ENCODE measurements around the gene MED27. TPM values are rescaled to one million over a fixed set of nuclear protein-coding genes. Genes with fewer than 3 reads are reported as not detected.
A peak's percentile ranks its signal among the peaks of the same experiment; 100 is the strongest.
"Not testable (repeated sequence)": the region's sequence is repeated elsewhere in the genome, so short reads cannot be mapped to it uniquely, and the experiment has no call there.

MED27 gene
- total RNA-seq, 2 experiments from 2014 or later: 25.7 to 28.2 TPM

GRCh38 chr9:132014218-132014805 is 65.4 kb downstream of the MED27 start:
- peaks cover 25% of the 10 kb centered on the region for H3K36me3 Mint-ChIP-seq
- H3K4me1 Mint-ChIP-seq: no peaks in the 10 kb centered on the region
- H3K27me3 Mint-ChIP-seq: no peaks in the 10 kb centered on the region
- H3K27ac Mint-ChIP-seq: no peak overlapping the region
- ATAC-seq (no peak), DNase-seq (no peak)
- H3K9me3 Mint-ChIP-seq (ENCODE audit: low read depth): no peaks in the 10 kb centered on the region
- H3K4me3 Mint-ChIP-seq: no peak overlapping the region
- CTCF ChIA-PET: no interaction called here

DNA sequence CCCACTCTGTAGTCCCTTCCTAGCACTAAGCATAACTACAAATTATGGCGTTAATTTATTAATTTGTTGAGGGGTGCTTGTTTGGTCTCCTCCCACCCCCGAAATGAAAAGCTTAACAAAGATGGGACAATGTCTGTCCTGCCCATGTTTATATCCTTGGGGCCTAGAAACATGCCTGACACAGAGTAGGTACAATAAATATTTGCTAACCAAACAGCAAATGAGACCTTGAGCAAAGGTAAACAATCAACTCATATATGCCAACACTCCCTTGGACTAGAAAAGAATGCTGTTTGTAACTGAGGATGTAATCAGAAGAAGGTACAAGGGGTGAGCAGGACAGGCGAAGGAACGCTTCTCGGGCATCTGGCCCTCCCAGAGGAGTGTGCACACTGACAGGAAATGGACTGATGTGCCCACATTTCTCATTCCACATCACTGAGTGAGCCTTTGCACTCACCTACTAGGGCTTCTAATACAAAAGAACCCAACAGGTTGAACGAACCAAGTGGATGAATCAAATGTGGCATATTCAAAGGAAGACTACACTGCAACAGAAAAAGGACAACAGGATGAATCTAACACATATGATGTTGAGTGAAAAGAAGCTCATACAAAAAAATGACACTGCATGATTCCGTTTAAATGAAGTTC is 66.8 kb downstream of the MED27 start:
- no peak for ATAC-seq
- DNase-seq: no peak
- peaks cover 10% of the 10 kb centered on the region for H3K4me1 Mint-ChIP-seq
- peaks cover 34% of the 10 kb centered on the region for H3K36me3 Mint-ChIP-seq
- H3K4me3 Mint-ChIP-seq: no peak overlapping the region
- no peaks in the 10 kb centered on the region for H3K9me3 Mint-ChIP-seq (ENCODE audit: low read depth)
- CTCF ChIA-PET: interaction anchor here (1.5 kb wide), 1 partner anchor 157 kb away, joined by 3 read pairs; no protein-coding TSS in a partner anchor
- no peaks in the 10 kb centered on the region for H3K27me3 Mint-ChIP-seq
- no peak overlapping the region for H3K27ac Mint-ChIP-seq

DNA sequence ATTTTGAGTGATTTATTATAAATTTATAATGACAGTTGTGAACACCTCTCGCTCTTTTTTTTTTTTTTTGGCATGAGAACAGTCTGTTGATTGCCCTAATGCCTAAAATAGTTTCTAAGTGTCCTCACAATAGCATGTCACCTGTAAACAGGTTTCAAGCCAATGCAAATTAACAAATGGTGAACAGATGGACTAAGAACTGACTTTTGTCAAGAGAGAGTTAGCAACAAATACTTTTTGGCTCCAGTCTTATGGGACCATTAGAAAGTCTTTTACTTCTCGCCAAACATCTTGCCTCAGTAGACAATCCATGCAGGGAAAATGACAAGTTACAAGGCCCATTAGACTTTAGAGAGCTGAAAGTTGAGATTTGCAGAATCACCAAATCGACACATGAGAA is 67.8 kb downstream of the MED27 start:
- Mint-ChIP-seq H3K27ac (no peak overlapping the region), H3K36me3 (peaks cover 38% of the 10 kb centered on the region), H3K4me3 (no peak overlapping the region), H3K4me1 (peaks cover 18% of the 10 kb centered on the region), H3K27me3 (no peaks in the 10 kb centered on the region), H3K9me3 (ENCODE audit: low read depth) (no peaks in the 10 kb centered on the region)
- no peak for DNase-seq
- CTCF ChIA-PET: interaction anchor here (1.5 kb wide), 1 partner anchor 158 kb away, joined by 3 read pairs; no protein-coding TSS in a partner anchor
- no peak for ATAC-seq

DNA sequence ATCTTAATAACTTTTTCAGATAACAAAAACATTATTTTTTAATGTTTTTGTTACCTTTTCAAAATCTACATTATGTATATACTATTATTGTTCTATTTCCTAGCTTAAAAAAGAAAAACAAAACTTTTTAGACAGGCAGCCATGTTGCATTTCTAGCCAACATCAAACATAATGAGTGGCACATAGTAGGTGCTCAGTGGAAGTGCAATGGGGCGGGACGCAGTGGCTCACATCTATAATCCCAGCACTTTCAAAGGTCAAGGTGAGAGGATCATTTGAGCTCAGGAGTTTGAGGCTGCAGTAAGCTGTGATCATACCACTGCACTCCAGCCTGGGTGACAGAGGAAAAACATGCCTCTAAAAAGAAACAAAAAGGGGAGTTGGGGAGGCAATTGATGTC is 68.4 kb downstream of the MED27 start:
- H3K27me3 Mint-ChIP-seq: no peaks in the 10 kb centered on the region
- no peaks in the 10 kb centered on the region for H3K9me3 Mint-ChIP-seq (ENCODE audit: low read depth)
- no peak for ATAC-seq
- H3K4me1 Mint-ChIP-seq: peaks cover 24% of the 10 kb centered on the region
- H3K36me3 Mint-ChIP-seq: peaks cover 38% of the 10 kb centered on the region
- DNase-seq: no peak
- H3K4me3 Mint-ChIP-seq: no peak overlapping the region
- CTCF ChIA-PET: interaction anchor here (1.5 kb wide), 1 partner anchor 159 kb away, joined by 3 read pairs; no protein-coding TSS in a partner anchor
- no peak overlapping the region for H3K27ac Mint-ChIP-seq

DNA sequence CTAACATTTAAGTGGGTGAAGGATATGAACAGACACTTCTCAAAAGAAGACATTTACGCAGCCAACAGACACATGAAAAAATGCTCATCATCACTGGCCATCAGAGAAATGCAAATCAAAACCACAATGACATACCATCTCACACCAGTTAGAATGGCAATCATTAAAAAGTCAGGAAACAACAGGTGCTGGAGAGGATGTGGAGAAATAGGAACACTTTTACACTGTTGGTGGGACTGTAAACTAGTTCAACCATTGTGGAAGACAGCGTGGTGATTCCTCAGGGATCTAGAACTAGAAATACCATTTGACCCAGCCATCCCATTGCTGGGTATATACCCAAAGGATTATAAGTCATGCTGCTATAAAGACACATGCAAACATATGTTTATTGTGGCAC is 69.5 kb downstream of the MED27 start:
- DNase-seq; ATAC-seq; H3K27me3 Mint-ChIP-seq; H3K27ac Mint-ChIP-seq; CTCF ChIA-PET; H3K9me3 Mint-ChIP-seq (ENCODE audit: low read depth); H3K4me3 Mint-ChIP-seq: not testable (repeated sequence)
- Mint-ChIP-seq H3K36me3 (peaks cover 38% of the 10 kb centered on the region), H3K4me1 (peaks cover 31% of the 10 kb centered on the region)

- peaks cover 39% of the 10 kb centered on the region for H3K4me1 Mint-ChIP-seq
- H3K9me3 Mint-ChIP-seq (ENCODE audit: low read depth): no peaks in the 10 kb centered on the region
- no peaks in the 10 kb centered on the region for H3K27me3 Mint-ChIP-seq
- DNase-seq: no peak
- CTCF ChIA-PET: interaction anchor here (0.9 to 1.3 kb wide), 2 partner anchors 12 to 109 kb away, joined by 3 read pairs; no protein-coding TSS in a partner anchor
- no peak overlapping the region for H3K27ac Mint-ChIP-seq
- ATAC-seq: no peak
- H3K36me3 Mint-ChIP-seq: peaks cover 38% of the 10 kb centered on the region
- no peak overlapping the region for H3K4me3 Mint-ChIP-seq
Measured at GRCh38 chr9:132008855-132009812, 70.5 kb downstream of the MED27 start.

DNA sequence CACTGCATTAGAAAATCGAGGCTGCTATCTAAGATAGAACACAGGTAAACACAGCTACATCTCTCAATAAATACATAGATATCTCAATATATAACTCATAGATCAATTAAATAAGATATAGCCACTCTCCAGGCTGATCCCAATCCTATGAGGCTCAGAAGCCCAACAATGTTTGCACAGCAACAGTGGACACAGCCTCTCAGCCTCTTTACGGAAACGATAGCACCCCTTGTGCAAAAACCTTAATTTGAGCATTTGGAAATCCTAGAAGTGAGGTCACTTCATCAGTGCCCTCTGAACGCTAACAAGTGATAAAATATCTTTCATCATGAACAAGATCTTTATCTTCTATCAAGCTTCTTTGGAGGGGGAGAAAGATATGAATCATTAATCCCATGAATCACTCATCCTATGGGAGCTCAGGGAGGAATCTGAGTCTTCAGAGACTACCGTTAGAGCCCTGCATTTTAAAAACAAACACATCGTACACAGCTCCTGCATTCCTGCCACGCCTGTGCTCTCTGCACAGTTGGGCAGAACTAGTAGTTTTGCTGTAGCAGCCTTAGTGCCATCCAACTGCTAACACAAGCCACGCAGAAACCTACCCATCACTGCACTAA is 71.4 kb downstream of the MED27 start:
- DNase-seq: no peak
- ATAC-seq: no peak
- Mint-ChIP-seq H3K4me3 (no peak overlapping the region), H3K27ac (peak overlapping the region; percentile 27), H3K27me3 (no peaks in the 10 kb centered on the region), H3K36me3 (peaks cover 35% of the 10 kb centered on the region), H3K4me1 (peaks cover 46% of the 10 kb centered on the region), H3K9me3 (ENCODE audit: low read depth) (no peaks in the 10 kb centered on the region)
- CTCF ChIA-PET: interaction anchor here (0.9 to 1.3 kb wide), 3 partner anchors 13 to 253 kb away, joined by 3 to 4 read pairs (median 3); no protein-coding TSS in a partner anchor

DNA sequence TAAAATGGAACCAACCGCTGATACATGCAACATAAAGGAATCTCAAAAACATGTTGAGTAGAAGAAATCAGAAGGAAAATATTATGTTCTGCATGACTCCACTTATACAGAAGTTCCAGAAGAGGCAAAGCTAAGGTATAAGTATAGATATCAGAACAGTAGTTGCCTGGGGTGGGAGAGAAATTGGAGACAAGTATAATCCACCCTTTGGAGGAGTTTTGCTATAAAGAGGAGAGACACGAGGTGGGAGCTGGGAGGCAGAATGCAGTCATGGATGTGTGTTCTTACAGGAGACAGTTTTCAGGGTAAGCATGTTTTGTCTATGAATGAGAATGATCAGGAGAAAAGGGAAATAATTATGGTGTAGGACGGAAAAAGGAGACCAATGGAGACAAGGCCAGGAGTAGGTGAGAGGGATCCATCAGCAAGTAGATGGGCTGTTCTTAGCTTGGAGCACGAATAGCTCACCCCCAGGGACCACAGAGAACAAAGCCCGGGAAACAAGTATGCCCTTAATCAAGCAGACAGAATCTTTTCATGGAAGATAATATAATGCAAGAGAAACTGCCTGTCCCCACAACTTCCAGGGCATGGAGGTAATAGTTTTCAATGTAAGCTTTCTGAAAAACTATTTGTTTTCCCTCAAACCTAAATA is 72.2 kb downstream of the MED27 start:
- ATAC-seq (peak; percentile 14), DNase-seq (no peak)
- H3K36me3 Mint-ChIP-seq: peaks cover 27% of the 10 kb centered on the region
- H3K27me3 Mint-ChIP-seq: no peaks in the 10 kb centered on the region
- H3K27ac Mint-ChIP-seq: peak overlapping the region; percentile 83
- CTCF ChIA-PET: interaction anchor here (0.9 to 1.3 kb wide), 5 partner anchors 11 to 252 kb away, joined by 3 to 4 read pairs (median 3); no protein-coding TSS in a partner anchor
- H3K9me3 Mint-ChIP-seq (ENCODE audit: low read depth): no peaks in the 10 kb centered on the region
- peaks cover 54% of the 10 kb centered on the region for H3K4me1 Mint-ChIP-seq
- H3K4me3 Mint-ChIP-seq: peak overlapping the region; percentile 59

GRCh38 chr9:132006677-132007370 is 72.8 kb downstream of the MED27 start:
- DNase-seq (peak; percentile 78), ATAC-seq (peak; percentile 92)
- peaks cover 61% of the 10 kb centered on the region for H3K4me1 Mint-ChIP-seq
- CTCF ChIA-PET: interaction anchor here (1.2 to 1.3 kb wide), 3 partner anchors 10 to 253 kb away, joined by 3 to 4 read pairs (median 3); no protein-coding TSS in a partner anchor
- peak overlapping the region; percentile 83 for H3K27ac Mint-ChIP-seq
- H3K4me3 Mint-ChIP-seq: peak overlapping the region; percentile 59
- H3K36me3 Mint-ChIP-seq: peaks cover 25% of the 10 kb centered on the region
- H3K9me3 Mint-ChIP-seq (ENCODE audit: low read depth): no peaks in the 10 kb centered on the region
- H3K27me3 Mint-ChIP-seq: peaks cover 3% of the 10 kb centered on the region

DNA sequence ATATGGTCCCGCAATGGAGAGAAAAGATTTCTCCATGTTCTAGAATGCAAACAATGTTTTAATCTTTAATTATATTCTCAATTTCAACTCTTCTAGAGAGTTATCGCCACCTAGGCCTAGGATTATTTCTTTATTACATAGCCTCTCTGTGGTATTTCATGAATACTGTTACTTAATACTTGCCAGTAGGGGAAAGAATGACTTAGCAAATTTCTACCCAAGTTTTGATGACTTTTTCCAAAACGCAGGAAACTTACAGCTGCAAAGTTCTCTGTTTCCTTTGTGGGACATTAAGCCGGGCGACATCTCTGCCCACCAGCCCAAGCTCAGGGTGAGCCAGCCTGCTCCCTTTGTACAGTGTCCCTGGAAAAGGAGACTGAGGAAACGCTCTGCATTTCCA is 73.8 kb downstream of the MED27 start:
- Mint-ChIP-seq H3K27ac (peak overlapping the region; percentile 83), H3K36me3 (peaks cover 33% of the 10 kb centered on the region), H3K4me3 (no peak overlapping the region), H3K27me3 (peaks cover 3% of the 10 kb centered on the region), H3K9me3 (ENCODE audit: low read depth) (no peaks in the 10 kb centered on the region), H3K4me1 (peaks cover 65% of the 10 kb centered on the region)
- DNase-seq (no peak), ATAC-seq (no peak)
- CTCF ChIA-PET: no interaction called here

GRCh38 chr9:132004323-132004722 is 75.3 kb downstream of the MED27 start:
- DNase-seq (no peak), ATAC-seq (no peak)
- no peaks in the 10 kb centered on the region for H3K9me3 Mint-ChIP-seq (ENCODE audit: low read depth)
- H3K27ac Mint-ChIP-seq: no peak overlapping the region
- H3K36me3 Mint-ChIP-seq: peaks cover 36% of the 10 kb centered on the region
- peaks cover 3% of the 10 kb centered on the region for H3K27me3 Mint-ChIP-seq
- CTCF ChIA-PET: no interaction called here
- no peak overlapping the region for H3K4me3 Mint-ChIP-seq
- H3K4me1 Mint-ChIP-seq: peaks cover 79% of the 10 kb centered on the region

DNA sequence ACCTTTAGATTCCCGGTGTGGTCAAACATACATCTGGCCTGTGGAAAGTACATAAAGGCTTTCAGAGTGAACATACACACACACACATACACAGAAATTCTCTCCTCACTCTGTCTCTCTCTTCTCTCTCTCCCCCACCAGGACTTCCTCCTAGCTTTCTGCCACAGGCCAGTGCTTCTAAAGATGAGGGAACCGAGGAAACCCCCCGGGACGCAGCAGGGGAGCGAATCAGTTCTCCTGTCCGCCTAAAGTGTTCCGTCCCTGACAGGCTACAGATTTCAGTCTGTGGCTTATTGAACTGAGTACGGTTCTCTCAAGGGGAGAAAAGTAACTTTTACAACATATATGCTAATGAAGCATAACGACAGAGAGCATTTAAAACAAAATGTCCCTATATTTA is 75.8 kb downstream of the MED27 start:
- Mint-ChIP-seq H3K27me3 (peaks cover 3% of the 10 kb centered on the region), H3K36me3 (peaks cover 33% of the 10 kb centered on the region), H3K27ac (no peak overlapping the region), H3K4me3 (no peak overlapping the region), H3K9me3 (ENCODE audit: low read depth) (no peaks in the 10 kb centered on the region), H3K4me1 (peaks cover 83% of the 10 kb centered on the region)
- ATAC-seq (no peak), DNase-seq (no peak)
- CTCF ChIA-PET: no interaction called here

Data from activated CD8-positive, alpha-beta memory T cell treated with anti-CD3 and anti-CD28 coated beads, Interleukin-2, amount 10 ng/mL, durations not matched to agents 7 days and 5 days (primary cell).